A549 treated with CORT108297 at 1 μM for 4 hours (cell line): Measurements from ENCODE around the gene NCKIPSD. TPM values are rescaled to one million over a fixed set of nuclear protein-coding genes. Genes with fewer than 3 reads are reported as not detected.

ENCODE experiments used
- total RNA-seq: library from RNA; stranded (reverse); fragments of 200-300 nt; extraction: Qiagen RNA extraction; gene quantifications from 5 replicates; pipeline ENCODE4 v1.2.3, GENCODE V29; 2022

NCKIPSD gene
- 6.9 to 11.7 TPM (median 9.9 TPM) in 5 replicates for total RNA-seq

GRCh38 chr3:48685603-48686511, at the start of gene NCKIPSD:
TSS of gene NCKIPSD (minus strand) at chr3:48685915. CDS start at chr3:48685807, 108 bp downstream.

GRCh38 chr3:48716982-48717746, 31.4 kb upstream of the NCKIPSD start, which contains the start of gene IP6K2:
TSS of gene IP6K2 (minus strand) at chr3:48717221. CDS start at chr3:48695291, 21,930 bp downstream.

GRCh38 chr3:48662753-48663488, 22.8 kb downstream of the NCKIPSD start, which contains the start of gene CELSR3:
TSS of gene CELSR3 (minus strand) at chr3:48662886. CDS start at chr3:48662634, 252 bp downstream.

GRCh38 chr3:48635222-48636021, 50.3 kb downstream of the NCKIPSD start, which contains the start of gene SLC26A6:
TSS of gene SLC26A6 (minus strand) at chr3:48635461. CDS start at chr3:48635393, 68 bp downstream.

Other genes with a start within 250 kb of the NCKIPSD start
- 25.0 to 29.1 TPM (median 27.4 TPM) in 5 replicates for gene CCDC51, start 245.8 kb downstream of the NCKIPSD start, total RNA-seq
- gene TMA7, start 245.7 kb downstream of the NCKIPSD start, total RNA-seq: 266 to 389 TPM (median 282 TPM) in 5 replicates
- gene ATRIP, start 239.2 kb downstream of the NCKIPSD start, total RNA-seq: 8.3 to 9.6 TPM (median 9.4 TPM) in 5 replicates
- gene SHISA5, start 181.7 kb downstream of the NCKIPSD start, total RNA-seq: 101 to 139 TPM (median 129 TPM) in 5 replicates
- gene PFKFB4, start 129.1 kb downstream of the NCKIPSD start, total RNA-seq: 12.6 to 17.6 TPM (median 12.8 TPM) in 5 replicates
- 6.9 to 11.3 TPM (median 9.7 TPM) in 5 replicates for gene UCN2, start 122.1 kb downstream of the NCKIPSD start, total RNA-seq
- 143 to 232 TPM (median 208 TPM) in 5 replicates for gene COL7A1, start 90.6 kb downstream of the NCKIPSD start, total RNA-seq
- gene UQCRC1, start 76.3 kb downstream of the NCKIPSD start, total RNA-seq: 169 to 188 TPM (median 181 TPM) in 5 replicates
- gene TMEM89, start 64.1 kb downstream of the NCKIPSD start, total RNA-seq: not detected in 5 replicates
- 14.6 to 21.2 TPM (median 18.6 TPM) in 5 replicates for gene SLC26A6, start 50.5 kb downstream of the NCKIPSD start, total RNA-seq
- 3.2 to 5.9 TPM (median 4.7 TPM) in 5 replicates for gene CELSR3, start 23.0 kb downstream of the NCKIPSD start, total RNA-seq
- gene IP6K2, start 31.3 kb upstream of the NCKIPSD start, total RNA-seq: 48.8 to 49.9 TPM (median 49.3 TPM) in 5 replicates
- gene PRKAR2A, start 162.0 kb upstream of the NCKIPSD start, total RNA-seq: 14.5 to 18.7 TPM (median 17.4 TPM) in 5 replicates
- gene SLC25A20, start 213.0 kb upstream of the NCKIPSD start, total RNA-seq: 10.5 to 12.0 TPM (median 11.2 TPM) in 5 replicates
- gene ARIH2, start 232.9 kb upstream of the NCKIPSD start, total RNA-seq: 56.2 to 63.6 TPM (median 57.0 TPM) in 5 replicates